Mesenchymal stem cell (in vitro differentiated cells and primary cell): ENCODE results near the gene FBXW5.

ENCODE experiments used
- DNase-seq: peaks from one replicate; pipeline ENCODE4 v3.0.0-alpha.2; 2013
- H2AFZ ChIP-seq: one replicate; pipeline ENCODE4 v1.6.1; 2013; ENCODE audit warnings: low read depth, mild to moderate bottlenecking, control low read depth, inconsistent platforms, low read length, moderate library complexity
- H2AK5ac ChIP-seq: 2 replicates; pipeline ENCODE4 v1.6.1; 2013; ENCODE audit warnings: low read length, moderate library complexity, mild to moderate bottlenecking, inconsistent platforms; ENCODE audit not compliant: severe bottlenecking
- H2BK120ac ChIP-seq: one replicate; pipeline ENCODE4 v1.6.1; 2013; ENCODE audit warnings: low read depth, mild to moderate bottlenecking, inconsistent platforms, low read length, moderate library complexity
- H2BK12ac ChIP-seq, 2 experiments: one replicate each; pipeline ENCODE4 v1.6.1; 2013; ENCODE audit warnings: inconsistent platforms in 2 of 2, low read length in 2 of 2, mild to moderate bottlenecking in 2 of 2, moderate library complexity in 2 of 2, control low read depth in 1 of 2
- H2BK15ac ChIP-seq: one replicate; pipeline ENCODE4 v1.6.1; 2013; ENCODE audit warnings: mild to moderate bottlenecking, low read depth, inconsistent platforms; ENCODE audit not compliant: poor library complexity, severe bottlenecking
- H2BK5ac ChIP-seq: 2 replicates; pipeline ENCODE4 v1.6.1; 2013; ENCODE audit warnings: low read depth, mild to moderate bottlenecking, low read length, control low read depth, inconsistent platforms; ENCODE audit not compliant: poor library complexity, severe bottlenecking
- H3K14ac ChIP-seq, 2 experiments: one replicate each; pipeline ENCODE4 v1.6.1; 2013; ENCODE audit warnings: inconsistent platforms in 2 of 2, low read length in 2 of 2, control low read depth in 1 of 2, mild to moderate bottlenecking in 1 of 2, moderate library complexity in 1 of 2
- H3K18ac ChIP-seq, 2 experiments: one replicate each; pipeline ENCODE4 v1.6.1; 2013; ENCODE audit warnings: inconsistent platforms in 2 of 2, low read length in 2 of 2, control low read depth in 1 of 2, low read depth in 1 of 2, mild to moderate bottlenecking in 1 of 2
- H3K23ac ChIP-seq, 2 experiments: one replicate each; pipeline ENCODE4 v1.6.1; 2013; ENCODE audit warnings: inconsistent platforms in 2 of 2, low read length in 2 of 2, mild to moderate bottlenecking in 2 of 2, moderate library complexity in 2 of 2, control low read depth in 1 of 2
- H3K27ac ChIP-seq: 2 replicates; pipeline ENCODE4 v1.5.1; 2013; ENCODE audit warnings: mild to moderate bottlenecking, moderate library complexity, low read length, control low read depth, inconsistent platforms; ENCODE audit not compliant: poor library complexity, severe bottlenecking
- H3K27me3 ChIP-seq, 2 experiments: 2 replicates each; pipeline versions ENCODE4 v1.6.1 to v1.7.0; 2013; ENCODE audit warnings: low read length in 2 of 2, mild to moderate bottlenecking in 2 of 2, moderate library complexity in 2 of 2, control low read depth in 1 of 2, inconsistent platforms in 1 of 2; ENCODE audit not compliant: control insufficient read depth in 1 of 2, insufficient read depth in 1 of 2
- H3K36me3 ChIP-seq, 2 experiments: 2 replicates each; pipeline versions ENCODE4 v1.6.1 to v1.7.0; 2013; ENCODE audit warnings: low read length in 2 of 2, control low read depth in 1 of 2, inconsistent platforms in 1 of 2, low read depth in 1 of 2, mild to moderate bottlenecking in 1 of 2; ENCODE audit not compliant: insufficient read depth in 2 of 2, control insufficient read depth in 1 of 2
- H3K4ac ChIP-seq, 2 experiments: one replicate each; pipeline ENCODE4 v1.6.1; 2013; ENCODE audit warnings: inconsistent platforms in 2 of 2, low read length in 2 of 2, mild to moderate bottlenecking in 2 of 2, moderate library complexity in 2 of 2, control low read depth in 1 of 2, low read depth in 1 of 2
- H3K4me1 ChIP-seq: 2 replicates; pipeline ENCODE4 v1.6.1; 2013; ENCODE audit warnings: low read depth, low read length, control low read depth; ENCODE audit not compliant: control insufficient read depth, insufficient read depth
- H3K4me2 ChIP-seq: 2 replicates; pipeline ENCODE4 v1.6.1; 2013; ENCODE audit warnings: low read length, mild to moderate bottlenecking, inconsistent platforms; ENCODE audit not compliant: poor library complexity, severe bottlenecking
- H3K4me3 ChIP-seq, 2 experiments: 2 replicates each; pipeline versions ENCODE4 v1.5.1 to v1.7.0; 2013; ENCODE audit warnings: low read length in 2 of 2, mild to moderate bottlenecking in 2 of 2, control low read depth in 1 of 2, low read depth in 1 of 2; ENCODE audit not compliant: insufficient read depth in 1 of 2
- H3K79me1 ChIP-seq: replicated peaks from 2 replicates; pipeline ENCODE4 v1.6.1; 2013; ENCODE audit warnings: mild to moderate bottlenecking, control low read depth, low read length, inconsistent platforms; ENCODE audit not compliant: poor library complexity, severe bottlenecking
- H3K9ac ChIP-seq: 2 replicates; pipeline ENCODE4 v1.7.0; 2013; ENCODE audit warnings: mild to moderate bottlenecking, low read length, moderate library complexity
- H3K9me3 ChIP-seq: 2 replicates; pipeline ENCODE4 v1.7.0; 2013; ENCODE audit warnings: mild to moderate bottlenecking, low read length; ENCODE audit not compliant: control insufficient read depth
- H4K8ac ChIP-seq: one replicate; pipeline ENCODE4 v1.6.1; 2013; ENCODE audit warnings: inconsistent platforms, mild to moderate bottlenecking, low read length, moderate library complexity
- H4K91ac ChIP-seq: one replicate; pipeline ENCODE4 v1.6.1; 2013; ENCODE audit warnings: mild to moderate bottlenecking, low read length, inconsistent platforms
- WGBS: methylation state at CpG from one replicate; pipeline ENCODE4 v1.1.7; 2013; ENCODE audit warnings: mixed read lengths; 5-methylcytosine and 5-hydroxymethylcytosine counted together

The FBXW5 gene

GRCh38 chr9:136944212-136944518 is 373 bp downstream of the FBXW5 start:
- no peak overlapping the region for H3K23ac ChIP-seq
- peak overlapping the region; percentile 69 for H3K4me2 ChIP-seq
- H2BK120ac ChIP-seq, result peak overlapping the region; percentile 83
- H3K4me3 ChIP-seq, result peak overlapping the region; percentile 89 to 90
- H4K91ac ChIP-seq, result peak overlapping the region; percentile 95
- peak; percentile 72 for DNase-seq
- H2BK5ac ChIP-seq, result peak overlapping the region; percentile 81
- WGBS, result 0% methylated on average over 19 of the region's 45 CpGs
- H2BK12ac ChIP-seq, result no peak overlapping the region
- H3K14ac ChIP-seq, result peak overlapping the region in 1 of 2 experiments; percentile 98
- H3K18ac ChIP-seq, result peak overlapping the region; percentile 88 to 95
- H3K79me1 ChIP-seq, result peaks cover 25% of the 10 kb centered on the region
- no peak overlapping the region for H3K27ac ChIP-seq
- H3K4me1 ChIP-seq, result peaks cover 32% of the 10 kb centered on the region
- peak overlapping the region; percentile 93 for H2BK15ac ChIP-seq
- no peaks in the 10 kb centered on the region for H3K9me3 ChIP-seq
- peak overlapping the region; percentile 67 to 97 for H3K4ac ChIP-seq
- H3K27me3 ChIP-seq, result no peaks in the 10 kb centered on the region
- no peak overlapping the region for H2AK5ac ChIP-seq
- H3K36me3 ChIP-seq, result peaks cover 38 to 48% of the 10 kb centered on the region in 2 experiments
- H4K8ac ChIP-seq, result peak overlapping the region; percentile 94
- H3K9ac ChIP-seq, result peak overlapping the region; percentile 92
- peak overlapping the region; percentile 32 for H2AFZ ChIP-seq

- H3K4ac ChIP-seq, result peak overlapping the region; percentile 67 to 97
- H3K18ac ChIP-seq, result peak overlapping the region; percentile 88 to 95
- no peak overlapping the region for H3K27ac ChIP-seq
- no peak overlapping the region for H2AK5ac ChIP-seq
- H3K9me3 ChIP-seq, result no peaks in the 10 kb centered on the region
- peak overlapping the region; percentile 69 for H3K4me2 ChIP-seq
- no peak overlapping the region for H2BK15ac ChIP-seq
- H3K14ac ChIP-seq, result peak overlapping the region in 1 of 2 experiments; percentile 98
- peak overlapping the region; percentile 9 for H2BK5ac ChIP-seq
- peak overlapping the region in 1 of 2 experiments; percentile 70 for H2BK12ac ChIP-seq
- peak overlapping the region; percentile 89 to 90 for H3K4me3 ChIP-seq
- peaks cover 30% of the 10 kb centered on the region for H3K4me1 ChIP-seq
- peak overlapping the region; percentile 79 to 97 for H3K23ac ChIP-seq
- no peaks in the 10 kb centered on the region for H3K27me3 ChIP-seq
- peak overlapping the region; percentile 83 for H2BK120ac ChIP-seq
- H4K91ac ChIP-seq, result peak overlapping the region; percentile 95
- H3K9ac ChIP-seq, result peak overlapping the region; percentile 92
- H3K36me3 ChIP-seq, result peaks cover 41 to 49% of the 10 kb centered on the region in 2 experiments
- DNase-seq, result no peak
- H3K79me1 ChIP-seq, result peaks cover 25% of the 10 kb centered on the region
- H2AFZ ChIP-seq, result no peak overlapping the region
- peak overlapping the region; percentile 53 for H4K8ac ChIP-seq
- WGBS, result 29% methylated on average over 51 of the region's 61 CpGs
Measured at GRCh38 chr9:136943291-136944211, 987 bp downstream of the FBXW5 start.

DNA sequence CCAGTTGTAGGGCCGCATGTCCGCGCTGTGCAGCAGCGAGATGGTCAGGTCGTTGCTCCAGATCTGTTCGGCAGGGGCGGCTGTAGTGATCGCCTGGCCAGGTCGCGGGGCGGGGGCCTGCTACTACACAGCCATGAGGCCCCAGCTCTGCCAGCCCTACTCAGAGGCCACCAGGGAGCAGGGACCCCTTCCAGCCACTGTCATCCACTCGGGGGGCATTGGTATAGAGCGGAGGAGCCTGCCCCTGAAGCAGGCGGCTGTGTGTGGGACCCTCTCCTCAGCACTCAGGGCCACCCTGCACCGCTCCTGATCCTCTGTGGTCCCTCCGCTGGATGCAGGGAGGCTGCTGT is 1.7 kb downstream of the FBXW5 start:
- Histone ChIP-seq H2BK5ac (no peak overlapping the region), H3K4me3 (peak overlapping the region; percentile 89 to 90), H3K18ac (no peak overlapping the region), H3K4me1 (peaks cover 27% of the 10 kb centered on the region), H3K4ac (no peak overlapping the region), H3K79me1 (peaks cover 26% of the 10 kb centered on the region), H3K27ac (no peak overlapping the region), H3K36me3 (peaks cover 41 to 53% of the 10 kb centered on the region in 2 experiments), H3K23ac (no peak overlapping the region), H2BK12ac (no peak overlapping the region), H3K14ac (no peak overlapping the region), H4K91ac (no peak overlapping the region), H3K9me3 (no peaks in the 10 kb centered on the region), H4K8ac (no peak overlapping the region), H2BK15ac (peak overlapping the region; percentile 13), H2BK120ac (no peak overlapping the region), H3K9ac (peak overlapping the region; percentile 92), H2AFZ (no peak overlapping the region), H2AK5ac (no peak overlapping the region), H3K4me2 (peak overlapping the region; percentile 69), H3K27me3 (no peaks in the 10 kb centered on the region)
- 90% methylated on average over 16 of the region's 16 CpGs for WGBS
- no peak for DNase-seq

- Histone ChIP-seq H3K9me3 (no peaks in the 10 kb centered on the region), H3K14ac (no peak overlapping the region)
Measured at GRCh38 chr9:136942112-136942880, 2.2 kb downstream of the FBXW5 start.

More at GRCh38 chr9:136942112-136942880, 2.2 kb downstream of the FBXW5 start:
- 97% methylated on average over 60 of the region's 60 CpGs for WGBS
- Histone ChIP-seq H4K91ac (peak overlapping the region; percentile 47), H3K23ac (no peak overlapping the region), H3K4me2 (no peak overlapping the region), H3K79me1 (peaks cover 32% of the 10 kb centered on the region), H3K4me3 (peak overlapping the region; percentile 27 to 89), H3K27me3 (no peaks in the 10 kb centered on the region), H2BK5ac (no peak overlapping the region), H2BK12ac (peak overlapping the region in 1 of 2 experiments; percentile 13), H3K27ac (no peak overlapping the region), H3K18ac (no peak overlapping the region), H3K36me3 (peaks cover 41 to 58% of the 10 kb centered on the region in 2 experiments), H4K8ac (peak overlapping the region; percentile 31), H3K9ac (no peak overlapping the region), H3K4ac (no peak overlapping the region), H3K4me1 (peaks cover 23% of the 10 kb centered on the region), H2BK15ac (no peak overlapping the region), H2AK5ac (no peak overlapping the region), H2BK120ac (no peak overlapping the region), H2AFZ (no peak overlapping the region)
- DNase-seq, result no peak
